SK-N-SH (cell line): ENCODE measurements around the gene PIKFYVE.

Experiments used
- EP300 ChIP-seq, 2 experiments: IDR thresholded peaks; 2 replicates each; pipeline versions ENCODE4 v1.4.0 to v1.6.1; 2012; ENCODE audit warnings: borderline replicate concordance in 1 of 2, low read depth in 1 of 2, low read length in 1 of 2
- JUND ChIP-seq: IDR thresholded peaks from 2 replicates; pipeline ENCODE4 v1.4.0; 2012
- POLR2AphosphoS5 ChIP-seq: IDR thresholded peaks from 2 replicates; pipeline ENCODE4 v1.6.1; 2012; ENCODE audit warnings: low read depth, low read length
- TEAD4 ChIP-seq: IDR thresholded peaks from 2 replicates; pipeline ENCODE4 v1.4.0; 2012; ENCODE audit warnings: mild to moderate bottlenecking, borderline replicate concordance; ENCODE audit not compliant: insufficient read depth
- TF ChIP-seq, protein P1 (sequence below): fragments of 200-600 bp; sonication (generic); IDR thresholded peaks from 2 replicates; pipeline ENCODE4 v1.6.1; 2017; ENCODE audit warnings: antibody characterized with exemption, mild to moderate bottlenecking, moderate library complexity
- TF ChIP-seq, protein P2 (sequence below): fragments of 150-350 bp; IDR thresholded peaks from 2 replicates; pipeline ENCODE4 v1.6.1; 2016; ENCODE audit warnings: mild to moderate bottlenecking, low read depth, low read length

DNA sequence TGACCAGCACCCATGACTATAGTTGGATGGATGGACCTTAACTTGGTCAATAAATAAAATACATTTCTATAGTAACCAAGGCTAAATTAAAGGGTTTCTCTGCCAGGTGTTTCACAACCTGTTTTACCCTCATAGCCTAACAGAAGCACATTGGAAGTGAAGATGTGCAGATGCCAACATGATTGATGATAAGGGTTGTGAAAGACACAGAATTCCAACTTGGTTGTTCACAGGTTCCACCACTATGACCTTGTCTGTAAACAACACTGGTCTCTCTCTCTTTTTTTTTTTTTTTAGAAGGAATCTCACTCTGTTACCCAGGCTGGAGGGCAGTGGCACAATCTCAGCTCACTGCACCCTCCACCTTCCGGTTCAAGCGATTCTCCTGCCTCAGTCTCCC lies 103.0 kb downstream of the PIKFYVE start:
- TF ChIP-seq, protein P1, sequence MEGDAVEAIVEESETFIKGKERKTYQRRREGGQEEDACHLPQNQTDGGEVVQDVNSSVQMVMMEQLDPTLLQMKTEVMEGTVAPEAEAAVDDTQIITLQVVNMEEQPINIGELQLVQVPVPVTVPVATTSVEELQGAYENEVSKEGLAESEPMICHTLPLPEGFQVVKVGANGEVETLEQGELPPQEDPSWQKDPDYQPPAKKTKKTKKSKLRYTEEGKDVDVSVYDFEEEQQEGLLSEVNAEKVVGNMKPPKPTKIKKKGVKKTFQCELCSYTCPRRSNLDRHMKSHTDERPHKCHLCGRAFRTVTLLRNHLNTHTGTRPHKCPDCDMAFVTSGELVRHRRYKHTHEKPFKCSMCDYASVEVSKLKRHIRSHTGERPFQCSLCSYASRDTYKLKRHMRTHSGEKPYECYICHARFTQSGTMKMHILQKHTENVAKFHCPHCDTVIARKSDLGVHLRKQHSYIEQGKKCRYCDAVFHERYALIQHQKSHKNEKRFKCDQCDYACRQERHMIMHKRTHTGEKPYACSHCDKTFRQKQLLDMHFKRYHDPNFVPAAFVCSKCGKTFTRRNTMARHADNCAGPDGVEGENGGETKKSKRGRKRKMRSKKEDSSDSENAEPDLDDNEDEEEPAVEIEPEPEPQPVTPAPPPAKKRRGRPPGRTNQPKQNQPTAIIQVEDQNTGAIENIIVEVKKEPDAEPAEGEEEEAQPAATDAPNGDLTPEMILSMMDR: no peak
- TF ChIP-seq JUND: no peak
- TF ChIP-seq EP300 (IDR thresholded peaks at IDR 0.05; ENCODE audit: borderline replicate concordance in 1 of 2, low read depth in 1 of 2, low read length in 1 of 2): no peak
- no peak for TF ChIP-seq TEAD4
- no peak for TF ChIP-seq POLR2AphosphoS5
- TF ChIP-seq, protein P2, sequence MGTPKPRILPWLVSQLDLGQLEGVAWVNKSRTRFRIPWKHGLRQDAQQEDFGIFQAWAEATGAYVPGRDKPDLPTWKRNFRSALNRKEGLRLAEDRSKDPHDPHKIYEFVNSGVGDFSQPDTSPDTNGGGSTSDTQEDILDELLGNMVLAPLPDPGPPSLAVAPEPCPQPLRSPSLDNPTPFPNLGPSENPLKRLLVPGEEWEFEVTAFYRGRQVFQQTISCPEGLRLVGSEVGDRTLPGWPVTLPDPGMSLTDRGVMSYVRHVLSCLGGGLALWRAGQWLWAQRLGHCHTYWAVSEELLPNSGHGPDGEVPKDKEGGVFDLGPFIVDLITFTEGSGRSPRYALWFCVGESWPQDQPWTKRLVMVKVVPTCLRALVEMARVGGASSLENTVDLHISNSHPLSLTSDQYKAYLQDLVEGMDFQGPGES: no peak
